GM12874 (cell line): ENCODE measurements around the gene IQCB1.

ENCODE experiments used
- TF ChIP-seq, protein P1 (sequence below): IDR thresholded peaks from 2 replicates; pipeline ENCODE4 v1.5.1; 2011; ENCODE audit warnings: low read depth, mild to moderate bottlenecking, control low read depth, low read length, moderate library complexity; ENCODE audit not compliant: insufficient read depth

The IQCB1 gene

DNA sequence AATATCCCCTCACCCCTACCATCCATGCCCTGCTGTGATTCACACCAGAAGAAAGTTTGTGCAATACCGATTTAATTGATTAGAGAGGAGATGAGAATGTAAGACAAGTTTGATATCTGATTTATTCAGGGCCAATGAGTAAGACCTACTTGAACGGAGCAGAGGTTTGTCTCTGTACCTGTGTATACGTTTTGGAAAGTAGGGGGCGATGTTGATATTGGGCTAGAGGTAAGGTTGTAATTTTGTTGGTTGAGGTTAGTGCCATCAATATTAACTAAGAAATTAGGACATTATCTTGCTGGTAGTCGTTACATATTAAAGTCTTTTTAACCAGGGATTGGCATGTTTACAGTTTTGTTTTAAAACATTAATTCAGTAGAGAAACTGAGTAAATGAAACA lies 20.7 kb upstream of the IQCB1 start:
- TF ChIP-seq, protein P1, sequence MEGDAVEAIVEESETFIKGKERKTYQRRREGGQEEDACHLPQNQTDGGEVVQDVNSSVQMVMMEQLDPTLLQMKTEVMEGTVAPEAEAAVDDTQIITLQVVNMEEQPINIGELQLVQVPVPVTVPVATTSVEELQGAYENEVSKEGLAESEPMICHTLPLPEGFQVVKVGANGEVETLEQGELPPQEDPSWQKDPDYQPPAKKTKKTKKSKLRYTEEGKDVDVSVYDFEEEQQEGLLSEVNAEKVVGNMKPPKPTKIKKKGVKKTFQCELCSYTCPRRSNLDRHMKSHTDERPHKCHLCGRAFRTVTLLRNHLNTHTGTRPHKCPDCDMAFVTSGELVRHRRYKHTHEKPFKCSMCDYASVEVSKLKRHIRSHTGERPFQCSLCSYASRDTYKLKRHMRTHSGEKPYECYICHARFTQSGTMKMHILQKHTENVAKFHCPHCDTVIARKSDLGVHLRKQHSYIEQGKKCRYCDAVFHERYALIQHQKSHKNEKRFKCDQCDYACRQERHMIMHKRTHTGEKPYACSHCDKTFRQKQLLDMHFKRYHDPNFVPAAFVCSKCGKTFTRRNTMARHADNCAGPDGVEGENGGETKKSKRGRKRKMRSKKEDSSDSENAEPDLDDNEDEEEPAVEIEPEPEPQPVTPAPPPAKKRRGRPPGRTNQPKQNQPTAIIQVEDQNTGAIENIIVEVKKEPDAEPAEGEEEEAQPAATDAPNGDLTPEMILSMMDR, result peak; percentile 38; the same call in 1 of the 2 replicates

- TF ChIP-seq, protein P1, result no peak
Observed at GRCh38 chr3:121852256-121852655, 17.4 kb upstream of the IQCB1 start.

GRCh38 chr3:121844892-121845291 lies 10.0 kb upstream of the IQCB1 start:
- TF ChIP-seq, protein P1, result no peak

DNA sequence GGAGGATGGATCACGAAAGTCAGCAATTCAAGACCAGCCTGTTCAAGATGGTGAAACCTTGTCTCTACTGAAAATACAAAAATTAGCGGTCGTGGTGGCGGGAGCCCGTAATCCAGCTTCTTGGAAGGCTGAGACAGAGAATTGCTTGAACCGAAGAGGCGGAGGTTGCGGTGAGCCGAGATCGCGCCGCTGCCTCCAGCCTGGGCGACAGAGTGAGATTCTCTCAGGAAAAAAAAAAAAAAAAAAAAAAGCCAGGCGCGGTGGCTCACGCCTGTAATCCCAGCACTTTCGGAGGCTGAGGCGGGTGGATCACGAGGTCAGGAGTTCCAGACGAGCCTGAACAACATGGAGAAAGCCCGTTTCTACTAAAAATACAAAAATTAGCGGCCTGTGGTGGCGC lies 5.1 kb upstream of the IQCB1 start:
- TF ChIP-seq, protein P1, result no peak

GRCh38 chr3:121836481-121836880 lies 1.6 kb upstream of the IQCB1 start:
- TF ChIP-seq, protein P1, result no peak

- TF ChIP-seq, protein P1, result no peak
Observed at GRCh38 chr3:121836064-121836463, 1.2 kb upstream of the IQCB1 start.

DNA sequence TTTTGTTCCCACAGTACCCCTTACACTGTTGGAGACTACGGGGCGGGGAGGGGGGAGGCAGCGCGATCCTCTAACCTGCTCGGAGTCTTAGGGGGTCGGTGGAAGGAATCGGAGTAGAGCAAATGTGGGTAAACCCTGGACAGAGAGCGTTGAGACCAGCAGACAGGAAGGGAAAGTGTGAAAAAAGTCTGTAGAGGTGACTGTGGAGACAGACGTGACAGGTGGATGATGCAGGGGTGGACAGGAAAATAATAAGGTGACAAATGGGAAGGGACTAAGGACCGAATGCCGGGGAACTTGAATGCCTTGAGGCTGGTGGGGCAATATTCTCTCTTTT lies 573 bp upstream of the IQCB1 start:
- TF ChIP-seq, protein P1, result no peak
